ENCODE results near the gene ZNF827. TPM values are rescaled to one million over a fixed set of nuclear protein-coding genes. Genes with fewer than 3 reads are reported as not detected.

Gene ZNF827
- total and polyA plus RNA-seq, 2 of the 8 experiments (the other 6 are each of a cell fraction or from before 2014, with no cell fraction given), result 25.3 to 26.2 TPM

GRCh38 chr4:145762719-145763118, 175.9 kb downstream of the ZNF827 start:
- Histone ChIP-seq H3K27ac (ENCODE audit: low read depth, low read length) (no peak overlapping the region), H4K5ac (ENCODE audit: insufficient read length, low read depth, low read length) (no peak overlapping the region), H3K79me1 (ENCODE audit: low read depth, low read length) (no peaks in the 10 kb centered on the region), H4K20me1 (replicated peaks in 1 of 2; ENCODE audit: control insufficient read depth in 1 of 2, insufficient read depth in 2 of 2, low read length in 2 of 2) (no peaks in the 10 kb centered on the region), H2AFZ (ENCODE audit: low read length) (no peak overlapping the region), H2AK5ac (ENCODE audit: low read depth, low read length) (no peak overlapping the region), H3K4me3 (ENCODE audit: extremely low read depth in 1 of 4, insufficient read depth in 2 of 4, low read depth in 3 of 4, low read length in 4 of 4) (no peak overlapping the region), H3K4ac (replicated peaks; ENCODE audit: insufficient read length, low read depth, low read length) (no peak overlapping the region), H3K18ac (ENCODE audit: extremely low read depth, low read length) (no peak overlapping the region), H3K4me1 (replicated peaks in 1 of 4; ENCODE audit: control insufficient read depth in 3 of 4, insufficient read depth in 4 of 4, low read length in 3 of 4) (no peaks in the 10 kb centered on the region), H4K8ac (ENCODE audit: extremely low read depth, insufficient read depth, low read length) (no peak overlapping the region), H2BK15ac (ENCODE audit: low read length) (no peak overlapping the region), H3K79me2 (ENCODE audit: control insufficient read depth in 1 of 2, insufficient read depth in 2 of 2, low read length in 2 of 2) (no peaks in the 10 kb centered on the region), H3K4me2 (ENCODE audit: insufficient read depth in 1 of 2, low read depth in 2 of 2, low read length in 2 of 2) (no peak overlapping the region), H3K27me3 (replicated peaks in 1 of 4; ENCODE audit: control insufficient read depth in 3 of 4, extremely low read depth in 1 of 4, insufficient read depth in 3 of 4, low read length in 3 of 4) (no peaks in the 10 kb centered on the region), H3K9me3 (ENCODE audit: insufficient read depth in 2 of 2, low read depth in 1 of 2, low read length in 1 of 2) (no peaks in the 10 kb centered on the region), H2BK120ac (replicated peaks; ENCODE audit: low read depth, low read length) (no peak overlapping the region), H3K36me3 (ENCODE audit: control insufficient read depth in 2 of 4, insufficient read depth in 4 of 4, low read length in 3 of 4) (peaks cover 14 to 56% (median 42%) of the 10 kb centered on the region in 4 experiments), H3K23ac (ENCODE audit: insufficient read length) (no peak overlapping the region), H3K14ac (ENCODE audit: insufficient read length) (no peak overlapping the region), H4K91ac (replicated peaks; ENCODE audit: insufficient read length, low read length) (no peak overlapping the region), H3K9ac (replicated peaks in 1 of 4; ENCODE audit: extremely low read depth in 1 of 4, low read depth in 3 of 4, low read length in 3 of 4) (no peak overlapping the region), H3K23me2 (ENCODE audit: low read depth, low read length) (no peaks in the 10 kb centered on the region), H2BK5ac (ENCODE audit: low read depth, low read length) (no peak overlapping the region), H3K56ac (replicated peaks; ENCODE audit: insufficient read length, low read depth, low read length) (no peak overlapping the region), H2BK20ac (ENCODE audit: low read length) (no peak overlapping the region), H2BK12ac (ENCODE audit: low read depth, low read length) (no peak overlapping the region)
- POLR2A ChIA-PET (ENCODE audit: partially characterized antibody), result interaction anchor here (0.8 kb wide), 1 partner anchor 11 kb away, joined by 4 read pairs; no protein-coding TSS in a partner anchor
- no peak for TF ChIP-seq CREB1 (IDR thresholded peaks at IDR 0.05)
- no peak for TF ChIP-seq SIN3A (conservative IDR thresholded peaks at IDR 0.05 in 1 of 2, IDR thresholded peaks at IDR 0.05 in 1 of 2; ENCODE audit: low read depth in 1 of 2, low read length in 2 of 2)
- TF ChIP-seq TCF12 (IDR thresholded peaks at IDR 0.05; ENCODE audit: low read depth, low read length), result no peak
- no peak for TF ChIP-seq POU5F1 (IDR thresholded peaks at IDR 0.05; ENCODE audit: low read depth, low read length)
- TF ChIP-seq SAP30 (IDR thresholded peaks at IDR 0.05; ENCODE audit: insufficient read depth, insufficient replicate concordance, low read length), result no peak
- TF ChIP-seq CTBP2 (IDR thresholded peaks at IDR 0.05; ENCODE audit: borderline replicate concordance, insufficient read depth, insufficient read length, low read length), result no peak
- no peak for TF ChIP-seq SP1 (IDR thresholded peaks at IDR 0.05; ENCODE audit: low read depth, low read length)
- TF ChIP-seq SP2 (IDR thresholded peaks at IDR 0.05; ENCODE audit: low read length), result no peak
- TF ChIP-seq GTF2F1 (IDR thresholded peaks at IDR 0.05; ENCODE audit: borderline replicate concordance, low read depth, low read length), result no peak
- TF ChIP-seq POLR2AphosphoS5 (IDR thresholded peaks at IDR 0.05; ENCODE audit: low read depth, low read length), result no peak
- DNase-seq (ENCODE audit: low read depth in 1 of 2, low spot score in 2 of 2) (no peak), FAIRE-seq (no peak)
- 98% methylated on average over 8 of the region's 8 CpGs; no CpG with 5 or more reads in 1 of the 2 experiments for WGBS, 2 experiments (ENCODE audit: extremely low coverage in 1 of 2, insufficient coverage in 1 of 2, insufficient read length in 1 of 2, insufficient replicate concordance in 2 of 2, low coverage in 1 of 2, low lambda C conversion rate in 2 of 2, missing lambda C conversion rate in 1 of 2)
- CTCF ChIA-PET (ENCODE audit: partially characterized antibody), result interaction anchor here (0.7 to 1.4 kb wide), 4 partner anchors 27 to 1492 kb away, joined by 3 to 4 read pairs (median 3); no protein-coding TSS in a partner anchor

All from H1 (cell line).